Right ventricle myocardium inferior (tissue), 1 donor: Measurements from ENCODE around the gene EFHC2. TPM values are rescaled to one million over a fixed set of nuclear protein-coding genes. Genes with fewer than 3 reads are reported as not detected.

Experiments used
- ATAC-seq: fragments of 200-7000 bp; cut with Tn5 transposase; one replicate; pipeline ENCODE4 v1.9.1; 2020; ENCODE audit warnings: mild to moderate bottlenecking, moderate library complexity
- DNase-seq: peaks from one replicate; pipeline ENCODE4 v3.0.0; 2021; ENCODE audit errors: missing footprints
- intact Hi-C: fragments of 100-400 bp; cut with DNase I; formaldehyde crosslinking; loops from one replicate; pipeline ENCODE4 v1.11.0; 2022
- total RNA-seq: library from RNA; stranded (reverse); fragmentation: NEBNext Ultra II Directional; extraction: Animal tissue kit (Norgen Biotek cat#: 25700); gene quantifications from one replicate; pipeline ENCODE4 v1.2.1, GENCODE V29; 2021
- donor health status: DM: no; HTN: yes; CAD: no; lungs with severe emphysema.

The EFHC2 gene
- total RNA-seq, 1 donor from 2014 or later: 17.5 TPM

GRCh38 chrX:44099366-44099765 is 244.1 kb downstream of the EFHC2 start:
- intact Hi-C loops: no loop called here
- no peak for ATAC-seq

More at GRCh38 chrX:44099366-44099765, 244.1 kb downstream of the EFHC2 start:
- DNase-seq: no peak

Other genes with a start within 250 kb of the EFHC2 start
- 25.7 TPM for gene FUNDC1, start 199.2 kb upstream of the EFHC2 start, total RNA-seq